RWPE2 (cell line): ENCODE results near the gene NAP1L1.

Source experiments
- ATAC-seq: fragments of 200-7000 bp; cut with Tn5 transposase; 3 replicates; pipeline ENCODE4 v1.9.1; 2021; ENCODE audit warnings: low read depth
- DNase-seq: peaks from one replicate; pipeline ENCODE4 v3.0.0-alpha.2; 2020; ENCODE audit warnings: low spot score
- H3K27ac ChIP-seq: fragments of 450-650 bp; 2 replicates; pipeline ENCODE4 v1.5.1; 2017; ENCODE audit warnings: mild to moderate bottlenecking; ENCODE audit not compliant: poor library complexity, severe bottlenecking
- H3K27me3 ChIP-seq: fragments of 250-450 bp; sonication (Bioruptor Pico); 2 replicates; pipeline ENCODE4 v1.5.1; 2021; ENCODE audit warnings: mild to moderate bottlenecking, moderate library complexity; ENCODE audit not compliant: insufficient read depth, poor library complexity, severe bottlenecking
- H3K36me3 ChIP-seq: fragments of 250-450 bp; sonication (Bioruptor Pico); 2 replicates; pipeline ENCODE4 v1.5.1; 2020; ENCODE audit warnings: low read depth, mild to moderate bottlenecking, moderate library complexity
- H3K4me1 ChIP-seq: fragments of 250-450 bp; sonication (Bioruptor Pico); 2 replicates; pipeline ENCODE4 v1.5.1; 2021; ENCODE audit warnings: mild to moderate bottlenecking, moderate library complexity; ENCODE audit not compliant: insufficient read depth, poor library complexity, severe bottlenecking
- H3K4me3 ChIP-seq: fragments of 250-450 bp; sonication (Bioruptor Pico); 2 replicates; pipeline ENCODE4 v1.5.1; 2021; ENCODE audit warnings: mild to moderate bottlenecking, moderate library complexity; ENCODE audit not compliant: severe bottlenecking
- H3K9me3 ChIP-seq: fragments of 250-450 bp; sonication (Bioruptor Pico); 2 replicates; pipeline ENCODE4 v1.5.1; 2021; ENCODE audit warnings: mild to moderate bottlenecking, moderate library complexity; ENCODE audit not compliant: severe bottlenecking
- CTCF ChIP-seq: fragments of 450-650 bp; IDR thresholded peaks from one replicate; pipeline ENCODE4 v1.5.1; 2017; ENCODE audit warnings: mild to moderate bottlenecking, moderate library complexity; ENCODE audit not compliant: poor library complexity, severe bottlenecking

The NAP1L1 gene

GRCh38 chr12:76080017-76080728 is 4.3 kb downstream of the NAP1L1 start:
- H3K27me3 ChIP-seq: no peaks in the 10 kb centered on the region
- DNase-seq (no peak), ATAC-seq (no peak)
- no peak overlapping the region for H3K27ac ChIP-seq
- H3K4me3 ChIP-seq: no peak overlapping the region
- no peak for TF ChIP-seq CTCF
- H3K36me3 ChIP-seq: peaks cover 66% of the 10 kb centered on the region
- no peaks in the 10 kb centered on the region for H3K9me3 ChIP-seq
- H3K4me1 ChIP-seq: peaks cover 16% of the 10 kb centered on the region

- Histone ChIP-seq H3K4me1 (peaks cover 15% of the 10 kb centered on the region), H3K9me3 (no peaks in the 10 kb centered on the region), H3K27me3 (no peaks in the 10 kb centered on the region), H3K36me3 (peaks cover 78% of the 10 kb centered on the region), H3K27ac (no peak overlapping the region), H3K4me3 (no peak overlapping the region)
- DNase-seq: no peak
- ATAC-seq: no peak
- no peak for TF ChIP-seq CTCF
Measured at GRCh38 chr12:76078748-76079147, 5.7 kb downstream of the NAP1L1 start.

GRCh38 chr12:76075448-76075847 is 9.0 kb downstream of the NAP1L1 start:
- ATAC-seq: no peak
- no peaks in the 10 kb centered on the region for H3K9me3 ChIP-seq
- peaks cover 7% of the 10 kb centered on the region for H3K4me1 ChIP-seq
- H3K27me3 ChIP-seq: no peaks in the 10 kb centered on the region
- DNase-seq: no peak
- H3K27ac ChIP-seq: no peak overlapping the region
- no peak for TF ChIP-seq CTCF
- H3K4me3 ChIP-seq: no peak overlapping the region
- peaks cover 85% of the 10 kb centered on the region for H3K36me3 ChIP-seq

- Histone ChIP-seq H3K27me3 (no peaks in the 10 kb centered on the region), H3K27ac (no peak overlapping the region), H3K9me3 (no peaks in the 10 kb centered on the region), H3K4me3 (no peak overlapping the region), H3K4me1 (peaks cover 7% of the 10 kb centered on the region), H3K36me3 (peaks cover 85% of the 10 kb centered on the region)
- ATAC-seq: no peak
- TF ChIP-seq CTCF: no peak
- DNase-seq: no peak
Measured at GRCh38 chr12:76074701-76075336, 9.7 kb downstream of the NAP1L1 start.

GRCh38 chr12:76073561-76073960 is 10.9 kb downstream of the NAP1L1 start:
- Histone ChIP-seq H3K4me3 (no peak overlapping the region), H3K9me3 (no peaks in the 10 kb centered on the region), H3K4me1 (peaks cover 7% of the 10 kb centered on the region), H3K27me3 (no peaks in the 10 kb centered on the region), H3K36me3 (peaks cover 85% of the 10 kb centered on the region), H3K27ac (no peak overlapping the region)
- DNase-seq: no peak
- TF ChIP-seq CTCF: no peak
- no peak for ATAC-seq
